Measurements from ENCODE around the gene GRIK4. TPM values are rescaled to one million over a fixed set of nuclear protein-coding genes. Genes with fewer than 3 reads are reported as not detected.

Gene GRIK4
- total RNA-seq, 2 experiments from 2014 or later, result 0.06 TPM; not detected in 1

DNA sequence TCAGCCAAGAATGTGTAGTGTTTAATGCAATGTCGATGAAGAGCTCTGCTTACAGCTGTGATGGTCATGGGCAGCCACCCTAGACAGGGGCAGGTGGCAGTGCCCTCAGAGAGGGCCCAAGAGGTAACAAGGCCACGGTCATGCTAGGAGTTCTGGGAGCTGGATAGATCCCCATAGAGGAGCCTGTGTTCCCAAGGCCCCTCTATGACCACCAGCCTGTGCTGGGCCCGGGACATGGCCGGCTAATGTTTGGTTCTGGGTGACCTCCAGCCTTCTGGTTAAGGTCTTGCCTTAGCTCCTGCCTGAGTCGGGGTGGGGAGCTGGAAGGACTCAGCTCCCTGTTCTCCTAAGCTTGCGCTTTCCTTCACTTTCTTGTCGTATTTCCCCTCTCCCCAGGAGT, 65.1 kb downstream of the GRIK4 start:
- Histone ChIP-seq H3K4me1 (ENCODE audit: insufficient read depth, low read length, poor library complexity, severe bottlenecking) (no peaks in the 10 kb centered on the region), H3K79me2 (ENCODE audit: insufficient read depth, low read depth, low read length) (no peaks in the 10 kb centered on the region), H3K27ac (ENCODE audit: low read depth, low read length, poor library complexity, severe bottlenecking) (no peak overlapping the region), H3K36me3 (ENCODE audit: insufficient read depth, low read length) (no peaks in the 10 kb centered on the region), H3K9me3 (ENCODE audit: low read length) (no peaks in the 10 kb centered on the region), H3K4me3 (ENCODE audit: low read depth, low read length, poor library complexity, severe bottlenecking) (no peak overlapping the region), H3K9me2 (ENCODE audit: insufficient read depth, low read length) (no peaks in the 10 kb centered on the region), H2AFZ (ENCODE audit: low read length) (no peak overlapping the region), H4K20me1 (ENCODE audit: insufficient read depth, low read length) (no peaks in the 10 kb centered on the region), H3K4me2 (ENCODE audit: low read length) (no peak overlapping the region)
- TF ChIP-seq, protein P1, sequence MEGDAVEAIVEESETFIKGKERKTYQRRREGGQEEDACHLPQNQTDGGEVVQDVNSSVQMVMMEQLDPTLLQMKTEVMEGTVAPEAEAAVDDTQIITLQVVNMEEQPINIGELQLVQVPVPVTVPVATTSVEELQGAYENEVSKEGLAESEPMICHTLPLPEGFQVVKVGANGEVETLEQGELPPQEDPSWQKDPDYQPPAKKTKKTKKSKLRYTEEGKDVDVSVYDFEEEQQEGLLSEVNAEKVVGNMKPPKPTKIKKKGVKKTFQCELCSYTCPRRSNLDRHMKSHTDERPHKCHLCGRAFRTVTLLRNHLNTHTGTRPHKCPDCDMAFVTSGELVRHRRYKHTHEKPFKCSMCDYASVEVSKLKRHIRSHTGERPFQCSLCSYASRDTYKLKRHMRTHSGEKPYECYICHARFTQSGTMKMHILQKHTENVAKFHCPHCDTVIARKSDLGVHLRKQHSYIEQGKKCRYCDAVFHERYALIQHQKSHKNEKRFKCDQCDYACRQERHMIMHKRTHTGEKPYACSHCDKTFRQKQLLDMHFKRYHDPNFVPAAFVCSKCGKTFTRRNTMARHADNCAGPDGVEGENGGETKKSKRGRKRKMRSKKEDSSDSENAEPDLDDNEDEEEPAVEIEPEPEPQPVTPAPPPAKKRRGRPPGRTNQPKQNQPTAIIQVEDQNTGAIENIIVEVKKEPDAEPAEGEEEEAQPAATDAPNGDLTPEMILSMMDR (conservative IDR thresholded peaks at IDR 0.05; ENCODE audit: low read length), result no peak
- no peak for TF ChIP-seq EZH2phosphoT487 (IDR thresholded peaks at IDR 0.05; ENCODE audit: borderline replicate concordance, low read depth, low read length)
- POLR2A ChIA-PET, result no interaction called here
- BruUV-seq (replicated peaks), result no TSS peak
- no peak for DNase-seq (ENCODE audit: low spot score)
- intact Hi-C loops (cut with micrococcal nuclease; ENCODE audit: unreplicated experiment), result no loop called here
- CTCF ChIA-PET (ENCODE audit: unreplicated experiment), result no interaction called here

- intact Hi-C loops (cut with micrococcal nuclease; ENCODE audit: unreplicated experiment), result no loop called here
- no peaks in the 10 kb centered on the region for H3K9me2 ChIP-seq (ENCODE audit: insufficient read depth, low read length)
- H3K4me3 ChIP-seq (ENCODE audit: low read depth, low read length, poor library complexity, severe bottlenecking), result no peak overlapping the region
- H2AFZ ChIP-seq (ENCODE audit: low read length), result no peak overlapping the region
- no peak for DNase-seq (ENCODE audit: low spot score)
- H3K36me3 ChIP-seq (ENCODE audit: insufficient read depth, low read length), result no peaks in the 10 kb centered on the region
- ChIA-PET POLR2A (no interaction called here), CTCF (ENCODE audit: unreplicated experiment) (no interaction called here)
- H3K27ac ChIP-seq (ENCODE audit: low read depth, low read length, poor library complexity, severe bottlenecking), result no peak overlapping the region
- no peak for TF ChIP-seq EZH2phosphoT487 (IDR thresholded peaks at IDR 0.05; ENCODE audit: borderline replicate concordance, low read depth, low read length)
- TF ChIP-seq, protein P1 (conservative IDR thresholded peaks at IDR 0.05; ENCODE audit: low read length), result no peak
- H3K9me3 ChIP-seq (ENCODE audit: low read length), result no peaks in the 10 kb centered on the region
- no TSS peak for BruUV-seq (replicated peaks)
- no peaks in the 10 kb centered on the region for H4K20me1 ChIP-seq (ENCODE audit: insufficient read depth, low read length)
- H3K4me2 ChIP-seq (ENCODE audit: low read length), result no peak overlapping the region
- H3K4me1 ChIP-seq (ENCODE audit: insufficient read depth, low read length, poor library complexity, severe bottlenecking), result no peaks in the 10 kb centered on the region
- H3K79me2 ChIP-seq (ENCODE audit: insufficient read depth, low read depth, low read length), result no peaks in the 10 kb centered on the region
Observed at GRCh38 chr11:120577041-120577440, 65.5 kb downstream of the GRIK4 start.

GRCh38 chr11:120577624-120578363, 66.2 kb downstream of the GRIK4 start:
- H3K9me2 ChIP-seq (ENCODE audit: insufficient read depth, low read length), result no peaks in the 10 kb centered on the region
- BruUV-seq (replicated peaks), result no TSS peak
- TF ChIP-seq, protein P1 (conservative IDR thresholded peaks at IDR 0.05; ENCODE audit: low read length), result no peak
- TF ChIP-seq EZH2phosphoT487 (IDR thresholded peaks at IDR 0.05; ENCODE audit: borderline replicate concordance, low read depth, low read length), result no peak

More at GRCh38 chr11:120577624-120578363, 66.2 kb downstream of the GRIK4 start:
- Histone ChIP-seq H3K79me2 (ENCODE audit: insufficient read depth, low read depth, low read length) (no peaks in the 10 kb centered on the region), H3K9me3 (ENCODE audit: low read length) (no peaks in the 10 kb centered on the region), H4K20me1 (ENCODE audit: insufficient read depth, low read length) (no peaks in the 10 kb centered on the region), H3K27ac (ENCODE audit: low read depth, low read length, poor library complexity, severe bottlenecking) (no peak overlapping the region), H2AFZ (ENCODE audit: low read length) (no peak overlapping the region), H3K4me3 (ENCODE audit: low read depth, low read length, poor library complexity, severe bottlenecking) (no peak overlapping the region), H3K36me3 (ENCODE audit: insufficient read depth, low read length) (no peaks in the 10 kb centered on the region), H3K4me1 (ENCODE audit: insufficient read depth, low read length, poor library complexity, severe bottlenecking) (no peaks in the 10 kb centered on the region), H3K4me2 (ENCODE audit: low read length) (no peak overlapping the region)
- DNase-seq (ENCODE audit: low spot score), result no peak
- ChIA-PET POLR2A (no interaction called here), CTCF (ENCODE audit: unreplicated experiment) (no interaction called here)
- intact Hi-C loops (cut with micrococcal nuclease; ENCODE audit: unreplicated experiment), result no loop called here

Data from OCI-LY7 (cell line).